Occipital lobe (tissue), 2 donors: ENCODE results near the gene NDUFC2. TPM values are rescaled to one million over a fixed set of nuclear protein-coding genes. Genes with fewer than 3 reads are reported as not detected.
A peak's percentile ranks its signal among the peaks of the same experiment; 100 is the strongest.
"Not testable (repeated sequence)": the region's sequence is repeated elsewhere in the genome, so short reads cannot be mapped to it uniquely, and the experiment has no call there.

ENCODE experiments used
- DNase-seq: peaks from one replicate; lab custom pipeline; 2025; lab: John Stamatoyannopoulos, UW
- total RNA-seq: library from RNA; depleted of rRNA; stranded (reverse); fragments of >200 nt; gene quantifications from one replicate; pipeline ENCODE4 v1.2.3, GENCODE V29; 2014

The NDUFC2 gene
- total RNA-seq, 1 donor from 2014 or later = 68.0 TPM

DNA sequence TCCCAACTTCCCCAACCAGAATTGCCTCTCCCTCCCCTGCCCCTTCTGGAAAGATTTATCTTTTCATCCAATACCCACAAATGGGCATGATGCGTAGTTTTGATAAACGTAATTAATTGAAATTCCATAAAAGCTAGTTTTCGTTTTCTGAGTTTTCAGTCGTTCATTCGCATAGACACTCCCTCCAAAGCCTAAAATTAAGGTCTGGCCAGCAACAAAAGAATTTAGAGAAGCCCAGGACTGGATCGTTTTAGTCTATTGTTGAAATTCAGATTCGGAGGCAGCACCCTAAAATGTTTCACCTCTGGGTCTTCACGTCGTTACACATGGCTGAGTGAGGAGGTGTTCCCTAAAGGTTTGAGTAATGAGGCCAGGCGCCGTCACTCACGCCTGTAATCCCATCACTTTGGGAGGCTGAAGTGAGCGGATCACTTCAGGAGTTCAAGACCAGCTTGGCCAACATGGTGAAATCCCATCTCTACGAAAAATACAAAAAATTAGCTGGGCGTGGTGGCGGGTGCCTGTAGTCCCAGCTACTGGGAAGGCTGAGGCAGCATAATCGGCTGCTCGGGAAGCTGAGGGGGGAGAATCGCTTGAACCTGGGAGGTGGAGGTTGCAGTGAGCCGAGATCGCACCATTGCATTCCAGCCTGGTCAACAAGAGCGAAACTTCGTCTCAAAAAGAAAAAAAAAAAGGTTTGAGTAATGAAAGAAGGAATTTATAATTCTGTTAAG lies 589 bp upstream of the NDUFC2 start:
- DNase-seq = no peak

DNA sequence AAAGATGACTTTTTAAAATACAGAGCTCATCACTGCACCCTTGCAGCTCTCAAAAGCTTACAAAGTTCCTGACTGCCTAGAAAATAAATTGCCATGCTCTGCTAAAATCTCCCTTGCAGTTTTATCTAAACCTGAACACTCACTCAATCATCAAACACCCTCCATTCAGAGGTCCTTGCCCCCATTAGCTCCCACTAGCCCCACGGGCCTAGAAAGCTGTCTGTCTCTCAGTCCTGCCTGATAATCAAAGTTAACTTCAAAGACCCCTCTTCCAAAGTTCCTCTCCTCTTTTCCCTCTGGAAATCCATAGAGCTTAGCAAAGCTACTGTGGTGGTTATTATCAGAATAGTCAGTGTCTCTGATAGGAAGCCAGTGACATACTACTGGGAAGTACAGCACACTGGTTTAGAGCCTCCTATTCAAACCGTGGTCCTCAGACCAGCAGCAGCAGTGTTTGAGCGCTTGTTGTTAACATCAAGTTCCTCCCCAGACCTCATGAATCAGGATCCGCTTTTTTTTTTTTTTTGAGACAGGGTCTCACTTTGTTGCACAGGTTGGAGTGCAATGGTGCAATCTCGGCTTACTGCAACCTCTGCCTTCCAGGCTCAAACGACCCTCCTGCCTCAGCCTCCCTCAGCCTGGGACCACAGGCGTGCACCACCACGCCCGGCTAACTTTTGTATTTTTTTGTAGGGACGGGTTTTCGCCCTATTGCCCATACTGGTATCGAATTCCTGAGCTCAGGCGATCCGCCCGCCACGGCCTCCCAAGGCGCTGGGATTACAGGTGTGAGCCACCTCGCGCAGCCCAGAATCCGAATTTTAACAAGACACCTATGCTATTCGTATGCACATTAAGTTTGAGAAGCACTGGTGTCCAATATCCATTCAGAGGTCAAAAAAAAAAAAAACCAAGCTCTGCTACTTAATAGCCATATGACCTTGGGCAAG lies 1.2 kb downstream of the NDUFC2 start:
- no peak for DNase-seq

DNA sequence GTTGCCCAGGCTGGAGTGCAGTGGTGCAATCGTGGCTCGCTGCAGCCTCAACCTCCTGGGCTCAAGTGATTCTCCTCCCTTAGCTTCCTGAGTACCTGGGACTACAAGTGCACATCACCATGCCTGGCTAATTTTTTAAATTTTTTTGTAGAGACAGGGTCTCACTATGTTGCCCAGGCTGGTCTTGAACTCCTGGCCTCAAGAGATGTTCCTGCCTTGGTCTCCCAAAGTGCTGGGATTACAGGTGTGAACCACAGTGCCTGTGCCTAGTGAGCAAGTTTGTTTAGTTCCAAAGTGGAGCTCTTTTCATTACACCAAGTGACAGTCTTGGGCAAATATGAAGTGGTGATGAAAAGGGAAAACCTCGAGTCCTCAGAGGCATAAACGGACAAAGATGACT lies 2.1 kb downstream of the NDUFC2 start:
- DNase-seq = not testable (repeated sequence)

DNA sequence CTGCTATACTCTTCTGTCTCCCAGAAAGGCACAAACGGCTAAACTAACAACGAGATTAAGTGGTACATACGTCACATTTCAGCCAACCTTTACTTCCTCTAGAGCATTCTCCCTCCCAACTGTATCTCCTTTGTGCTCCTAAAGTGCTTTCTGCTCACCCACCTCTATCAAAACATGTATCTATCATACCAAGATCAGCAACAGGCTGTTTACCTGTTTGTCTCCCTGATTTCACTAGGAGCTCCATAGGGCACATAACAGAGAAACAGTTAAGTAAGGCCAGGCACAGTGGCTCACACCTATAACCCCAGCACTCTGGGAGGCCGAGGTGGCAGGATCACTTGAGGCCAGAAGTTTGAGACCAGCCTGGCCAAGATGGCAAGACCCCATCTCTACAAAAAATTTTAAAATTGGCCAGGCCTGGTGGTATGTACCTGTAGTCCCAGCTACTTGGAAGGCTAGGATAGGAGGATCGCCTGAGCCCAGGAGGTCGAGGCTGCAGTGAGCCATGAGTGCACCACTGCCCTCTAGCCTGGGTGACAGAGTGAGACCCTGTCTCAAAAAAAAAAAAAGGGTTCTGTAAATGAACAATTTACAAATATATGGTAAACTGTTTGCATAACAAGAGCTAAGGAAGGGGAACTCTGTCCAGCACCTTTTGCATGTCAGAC lies 2.8 kb downstream of the NDUFC2 start:
- DNase-seq = no peak

DNA sequence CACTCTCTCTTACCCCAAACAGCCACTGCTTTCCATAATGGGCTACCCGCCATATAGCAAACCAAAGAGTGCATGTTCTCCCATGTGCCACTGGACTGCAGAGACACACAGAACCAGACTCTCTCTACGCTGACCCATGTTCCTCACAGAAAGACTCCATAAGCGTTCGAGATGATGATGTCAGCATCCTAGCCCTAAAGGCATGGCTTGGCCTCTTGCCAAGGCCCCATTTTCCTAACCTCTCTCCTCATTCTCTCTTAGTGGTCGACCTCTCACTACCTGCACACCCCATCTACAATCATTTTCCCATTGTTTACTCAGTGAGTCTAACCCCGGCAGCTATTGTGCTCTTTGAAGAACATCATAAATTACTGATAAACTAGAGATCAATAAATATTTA lies 4.9 kb downstream of the NDUFC2 start:
- DNase-seq = no peak

DNA sequence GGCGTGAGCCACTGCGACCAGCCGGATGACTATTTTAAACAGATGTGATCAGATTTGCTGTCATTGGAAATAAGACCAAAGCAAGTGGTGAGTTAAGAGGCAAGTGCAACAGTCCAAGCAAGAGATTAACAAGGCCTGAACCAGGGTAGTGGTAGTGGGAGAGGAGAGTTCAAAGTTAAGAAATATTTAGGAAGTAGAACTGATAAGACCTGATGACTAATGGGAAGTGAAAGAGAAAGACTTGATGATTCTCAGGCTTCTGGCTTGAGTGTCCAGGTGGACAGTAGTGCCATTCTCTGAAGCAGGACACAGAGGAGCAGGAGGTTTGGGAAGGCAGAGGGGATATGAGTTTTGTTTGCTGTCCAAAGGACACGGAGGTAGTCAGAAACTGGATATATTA lies 7.2 kb downstream of the NDUFC2 start:
- DNase-seq = no peak

DNA sequence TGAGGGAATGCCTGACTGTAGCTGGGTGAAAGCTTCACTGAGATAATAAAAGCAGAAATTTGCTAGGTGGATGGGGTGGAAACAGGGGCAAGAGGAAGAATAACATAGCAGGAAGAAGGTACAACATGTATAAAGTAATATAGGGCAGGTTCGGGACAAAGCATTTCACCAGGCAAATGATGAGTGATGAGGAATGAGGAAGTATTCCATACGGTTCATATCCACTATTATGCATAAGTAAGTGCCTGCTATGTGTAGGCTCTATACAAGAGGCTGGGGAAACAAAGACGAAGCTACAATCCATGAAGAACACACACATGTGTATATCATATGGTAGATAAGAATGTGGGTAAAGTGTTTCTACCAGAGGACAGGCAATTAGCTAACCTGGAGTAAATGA lies 7.9 kb downstream of the NDUFC2 start:
- DNase-seq = no peak

DNA sequence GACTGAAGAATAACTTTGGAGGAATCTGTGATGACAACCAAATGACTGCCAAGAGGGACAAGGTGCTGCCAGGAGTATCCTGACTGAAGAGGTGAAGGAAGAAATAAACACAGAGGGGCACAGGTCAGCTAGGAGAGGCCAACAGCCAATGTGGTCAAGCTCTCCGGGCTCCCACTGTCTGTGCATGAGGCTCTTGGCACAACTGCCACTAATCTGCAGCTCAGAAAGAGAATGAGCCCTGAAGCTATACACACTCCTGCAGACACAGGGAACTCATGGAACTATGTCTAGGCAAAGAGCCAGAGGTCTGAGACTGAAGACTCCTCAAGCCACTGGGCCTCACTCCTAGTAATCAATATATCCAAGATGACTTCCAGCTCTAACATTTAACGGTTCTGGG lies 9.0 kb downstream of the NDUFC2 start:
- DNase-seq = no peak

DNA sequence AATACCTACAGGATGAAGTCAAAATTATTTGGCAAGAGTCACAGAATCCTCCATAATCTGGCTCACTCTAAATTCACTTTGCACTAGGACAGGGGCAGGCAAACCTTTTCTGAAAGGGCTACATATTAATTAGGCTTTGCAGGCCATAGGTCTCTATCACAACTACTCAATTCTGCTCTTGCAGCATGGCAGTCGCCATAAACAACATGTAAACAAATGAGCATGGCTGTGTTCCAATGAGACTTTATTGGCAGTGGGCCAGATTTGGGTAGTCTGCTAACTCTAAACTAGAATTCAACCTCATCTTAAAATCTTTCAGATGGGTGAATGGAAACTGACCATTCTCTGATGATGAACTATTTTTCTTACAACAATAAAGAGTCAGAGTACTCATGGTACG lies 10.2 kb downstream of the NDUFC2 start:
- DNase-seq = no peak

DNA sequence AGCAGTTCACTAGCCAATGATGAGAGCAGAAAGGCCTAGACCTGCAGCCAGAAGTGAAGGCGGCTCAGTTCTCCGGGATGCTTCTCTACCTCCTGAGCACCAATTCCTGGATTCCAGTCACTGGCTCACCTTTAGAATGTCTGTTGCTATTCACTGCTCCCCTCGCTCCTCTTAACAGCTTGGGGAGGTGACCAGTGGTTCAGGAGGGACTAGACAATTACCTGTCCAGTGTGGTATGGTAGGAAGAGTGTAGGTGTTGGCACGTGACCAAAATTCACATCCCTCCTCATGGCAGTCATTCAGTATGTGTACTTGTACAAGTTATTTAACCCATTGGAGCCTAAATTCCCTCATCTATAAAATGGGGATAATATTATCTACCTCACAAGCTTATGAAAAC lies 12.0 kb downstream of the NDUFC2 start:
- no peak for DNase-seq

DNA sequence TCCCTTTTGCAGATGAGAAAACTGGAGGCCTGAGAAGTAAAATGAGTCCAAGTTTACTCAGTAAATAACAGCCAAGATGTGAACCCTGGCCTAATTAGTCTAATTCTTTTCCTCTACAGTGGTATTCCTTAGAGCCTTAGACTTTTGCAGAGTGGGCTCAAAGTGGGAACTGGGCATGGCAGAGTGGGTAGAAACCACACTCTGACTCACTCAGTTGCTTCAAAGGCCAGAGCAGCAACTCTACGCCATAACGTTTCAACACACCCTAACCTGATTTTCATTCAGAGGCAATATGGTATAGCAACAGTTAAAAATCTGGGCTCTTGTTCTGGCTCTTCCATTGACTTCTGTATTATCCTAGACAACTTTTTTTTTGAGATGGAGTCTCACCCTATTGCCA lies 13.2 kb downstream of the NDUFC2 start:
- no peak for DNase-seq

DNA sequence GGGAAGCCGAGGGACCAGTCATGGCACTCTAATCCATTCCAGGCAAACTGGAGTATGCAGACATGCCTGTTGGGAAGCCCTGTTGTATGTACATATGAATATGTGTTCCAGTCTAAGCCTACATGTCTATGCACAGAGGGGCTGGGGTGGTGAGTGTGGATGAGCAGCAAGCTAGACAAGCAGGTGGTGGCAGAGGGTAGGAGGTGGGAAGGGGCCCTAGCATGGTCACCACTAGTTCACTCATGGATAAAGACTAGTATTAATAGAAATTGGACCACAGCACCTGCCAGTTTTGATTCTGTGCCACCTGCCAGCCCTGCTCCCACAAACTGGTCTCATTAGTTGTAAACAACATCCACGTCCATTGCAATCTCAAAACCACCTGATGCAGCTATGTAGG lies 14.5 kb downstream of the NDUFC2 start:
- DNase-seq = no peak

DNA sequence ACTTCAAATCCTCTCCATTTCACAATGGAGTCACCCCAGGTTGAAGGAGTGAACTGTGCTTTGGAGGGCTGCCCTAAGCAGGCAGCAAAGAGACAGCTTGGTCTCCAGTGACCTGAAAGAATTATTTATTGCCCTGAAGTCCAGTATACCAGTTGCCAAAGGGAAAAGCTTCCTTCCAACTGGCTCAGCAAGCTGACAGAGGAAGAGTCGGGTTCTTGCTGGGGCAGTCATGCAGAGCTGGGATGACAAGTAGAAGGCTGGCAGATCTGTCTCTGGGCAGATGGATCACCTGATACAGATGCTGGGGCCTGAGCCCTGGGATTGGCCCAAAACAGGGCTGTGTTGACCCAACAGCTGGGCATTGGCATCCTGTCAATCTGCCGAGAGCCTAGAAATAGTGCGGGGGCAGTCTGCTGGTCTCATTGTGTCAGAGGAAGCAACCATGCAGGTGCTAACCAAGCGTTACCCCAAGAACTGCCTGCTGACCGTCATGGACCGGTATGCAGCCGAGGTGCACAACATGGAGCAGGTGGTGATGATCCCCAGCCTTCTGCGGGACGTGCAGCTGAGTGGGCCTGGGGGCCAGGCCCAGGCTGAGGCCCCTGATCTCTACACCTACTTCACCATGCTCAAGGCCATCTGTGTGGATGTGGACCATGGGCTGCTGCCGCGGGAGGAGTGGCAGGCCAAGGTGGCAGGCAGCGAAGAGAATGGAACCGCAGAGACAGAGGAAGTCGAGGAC lies 16.1 kb downstream of the NDUFC2 start, which contains the start of gene THRSP:
Gene THRSP, plus strand, starts transcription at position 422 of the 742 bp plus-strand sequence. Its CDS starts 21 bp downstream, at position 443.
- DNase-seq = no peak

DNA sequence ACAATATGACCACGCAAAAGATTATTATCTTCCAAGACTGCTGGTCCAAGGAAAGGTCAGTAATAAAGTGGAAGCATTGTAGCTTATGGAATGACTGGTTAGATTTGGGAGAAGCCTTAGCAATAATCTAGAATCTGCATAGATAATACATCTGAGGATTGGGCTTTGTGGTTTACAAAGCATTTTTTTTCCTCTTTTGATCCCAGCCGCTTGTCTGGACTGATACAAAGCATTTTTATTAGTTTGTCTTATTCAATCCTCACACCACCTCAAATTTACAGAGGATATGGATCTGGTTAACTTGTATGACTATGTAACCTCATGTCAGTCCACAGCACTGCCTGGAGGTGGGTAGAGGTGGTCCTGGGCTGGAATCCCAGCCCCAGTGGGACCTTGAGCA lies 17.0 kb downstream of the NDUFC2 start:
- DNase-seq = no peak

DNA sequence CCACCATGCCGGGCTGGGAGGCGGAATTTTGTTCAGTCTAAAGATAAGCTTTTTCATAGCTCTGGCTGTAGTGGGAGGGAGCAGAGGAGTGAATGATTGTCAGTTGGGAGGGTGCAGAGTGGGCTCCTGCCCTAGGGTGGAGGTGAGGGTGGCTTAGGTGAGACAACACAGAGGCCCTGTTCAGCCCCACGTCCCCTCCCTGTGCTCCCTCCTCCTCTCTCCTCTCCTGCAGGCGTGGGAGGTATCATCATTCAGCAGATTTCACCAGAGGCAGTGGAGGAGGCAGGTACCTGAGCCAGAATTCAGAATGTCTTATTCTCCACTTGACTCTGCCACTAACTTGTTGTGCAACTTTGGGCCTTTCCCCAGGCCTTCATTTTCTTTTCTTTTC lies 17.7 kb downstream of the NDUFC2 start:
- DNase-seq = peak; percentile 11

DNA sequence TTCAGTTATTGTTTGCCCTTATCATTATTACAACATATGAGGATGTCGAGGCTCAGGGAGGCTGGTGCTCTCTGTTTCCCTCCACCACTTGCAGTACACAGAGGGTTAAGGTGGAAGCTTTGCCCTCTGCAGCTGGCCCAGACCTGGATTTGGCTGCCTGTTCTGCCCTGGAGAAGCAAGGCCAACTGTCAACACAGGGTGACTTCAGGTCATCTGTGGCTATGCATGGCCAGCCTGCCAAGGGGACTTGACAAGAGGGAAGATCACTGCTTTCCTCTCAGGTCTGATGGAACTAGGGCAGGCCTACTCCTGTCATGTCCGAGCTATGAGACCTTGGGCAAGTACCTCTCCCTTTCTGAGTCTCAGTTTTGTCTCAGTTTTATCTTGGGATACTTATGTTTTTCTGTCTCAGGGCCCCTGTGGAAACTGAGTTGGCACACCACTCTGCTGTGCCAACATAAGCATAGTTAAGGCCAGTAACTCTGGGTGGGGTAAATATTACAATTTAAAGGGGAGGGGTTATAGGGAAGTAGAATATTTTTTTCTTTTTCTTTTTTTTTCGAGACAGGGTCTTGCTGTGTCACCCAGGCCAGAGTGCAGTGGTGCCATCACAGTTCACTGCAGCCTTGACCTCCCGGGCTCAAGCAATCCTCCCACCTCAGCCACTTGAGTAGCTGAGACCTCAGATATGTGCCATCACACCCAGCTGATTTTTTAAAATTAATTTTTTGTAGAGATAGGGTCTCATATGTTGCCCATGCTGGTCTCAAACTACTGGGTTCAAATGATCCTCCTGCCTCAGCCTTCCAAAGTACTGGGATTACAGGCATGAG lies 18.4 kb downstream of the NDUFC2 start:
- DNase-seq = no peak

DNA sequence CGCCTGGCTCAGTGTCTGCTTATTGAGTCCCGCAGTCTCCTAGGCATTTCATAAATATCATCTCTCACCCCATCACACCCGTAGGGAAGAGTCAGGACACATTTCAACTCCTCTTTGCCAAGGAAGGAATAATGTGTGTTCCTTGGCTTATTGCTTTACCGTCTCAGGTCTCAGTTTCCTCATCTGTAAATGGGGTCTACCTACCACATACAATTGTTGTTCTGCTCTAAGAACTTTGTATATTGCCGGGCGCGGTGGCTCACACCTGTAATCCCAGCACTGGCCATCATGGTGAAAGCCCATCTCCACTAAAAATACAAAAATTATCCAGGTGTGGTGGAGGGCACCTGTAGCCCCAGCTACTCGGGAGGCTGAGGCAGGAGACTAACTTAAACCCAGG lies 19.1 kb downstream of the NDUFC2 start:
- DNase-seq = no peak

DNA sequence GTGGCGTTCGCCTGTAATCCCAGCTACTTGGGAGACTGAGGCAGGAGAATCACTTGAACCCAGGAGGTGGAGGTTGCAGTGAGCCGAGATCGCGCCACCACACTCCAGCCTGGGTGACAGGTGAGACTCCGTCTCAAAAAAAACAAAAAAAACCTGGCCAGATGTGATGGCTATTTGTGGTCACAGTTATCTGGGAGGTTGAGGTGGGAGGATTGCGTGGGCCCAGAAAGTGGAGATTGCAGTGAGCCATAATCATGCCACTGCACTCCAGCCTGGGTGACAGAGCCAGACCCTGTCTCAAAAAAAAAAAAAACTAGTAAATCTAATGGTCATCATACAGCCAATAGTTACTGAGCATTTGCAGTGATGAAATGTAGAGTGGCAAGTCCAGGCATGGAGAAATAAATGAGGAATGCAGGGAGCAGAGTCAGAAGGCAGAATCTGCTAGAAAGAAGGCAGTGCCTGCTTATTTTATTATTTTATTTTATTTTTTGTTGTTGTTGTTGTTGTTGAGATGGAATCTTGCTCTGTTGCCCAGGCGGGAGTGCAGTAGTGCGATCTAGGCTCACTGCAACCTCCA lies 19.8 kb downstream of the NDUFC2 start:
- DNase-seq = not testable (repeated sequence)

DNA sequence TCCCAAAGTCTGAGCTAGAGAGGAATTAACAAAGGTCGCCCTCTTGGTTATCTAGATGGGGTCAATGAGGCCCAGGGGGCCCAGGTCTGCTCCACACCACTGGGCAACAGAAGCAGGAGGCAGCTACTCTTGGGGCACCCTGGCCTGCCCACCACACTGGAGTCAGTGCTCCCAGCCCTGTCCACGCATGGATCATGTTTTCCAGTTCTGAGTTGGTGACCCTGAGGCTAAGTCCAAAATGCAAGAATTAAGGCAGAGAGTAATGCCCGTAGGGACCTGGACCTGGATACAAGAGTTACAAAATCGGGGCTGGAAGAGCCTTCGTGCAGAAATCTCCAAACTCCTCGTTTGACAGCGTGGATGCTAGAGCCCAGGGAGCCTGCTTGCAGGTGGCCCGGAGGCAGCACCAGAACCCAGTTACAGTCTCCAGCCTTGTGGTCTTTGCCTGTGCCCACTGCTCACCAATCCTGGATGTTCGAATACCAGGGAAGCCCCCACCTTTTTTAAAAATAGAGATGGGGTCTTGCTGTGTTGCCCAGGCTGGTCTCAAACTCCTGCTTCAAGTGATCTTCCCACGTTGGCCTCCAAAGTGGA lies 22.1 kb downstream of the NDUFC2 start:
- no peak for DNase-seq

DNA sequence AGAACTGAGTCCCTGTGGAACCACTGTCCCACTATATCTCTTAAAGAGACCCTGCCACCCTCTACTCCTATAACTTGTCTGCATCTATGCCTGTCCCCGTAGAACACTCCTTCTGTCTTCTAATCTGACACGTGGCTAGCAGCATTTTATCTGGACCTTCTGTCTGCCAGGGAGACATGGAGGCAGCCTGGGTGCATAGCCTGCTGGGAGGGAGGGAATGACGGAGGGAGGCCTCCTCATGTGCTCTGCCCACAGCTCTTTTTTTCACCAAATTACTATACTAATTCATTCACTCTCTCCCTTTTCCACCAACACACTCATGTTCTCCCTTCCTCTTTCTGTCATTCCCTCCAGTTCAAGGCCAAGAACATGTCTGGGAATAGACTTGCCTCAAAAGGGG lies 23.6 kb downstream of the NDUFC2 start:
- no peak for DNase-seq
